SK-MEL-5 (cell line): ENCODE data around the gene ARL5C. TPM values are rescaled to one million over a fixed set of nuclear protein-coding genes. Genes with fewer than 3 reads are reported as not detected.
"Not testable (repeated sequence)": the region's sequence is repeated elsewhere in the genome, so short reads cannot be mapped to it uniquely, and the experiment has no call there.

Experiments
- DNase-seq: peaks from one replicate; pipeline ENCODE4 v3.0.0-alpha.2; 2016; ENCODE audit warnings: low read depth, low spot score
- in situ Hi-C: cut with HindIII; loops from 2 replicates; pipeline ENCODE4 v1.10.0; 2016; ENCODE audit warnings: low sequenced_read_pairs, high pct_unique_total_duplicates, low pct_unique_long_range_greater_than_20kb
- total RNA-seq: library from RNA; depleted of rRNA; stranded (reverse); fragments of >200 nt; shearing (Covaris generic); gene quantifications from 2 replicates; pipeline ENCODE4 v1.2.3, GENCODE V29; 2014

Gene ARL5C
- total RNA-seq, 1 experiment from 2014 or later: not detected

GRCh38 chr17:39131616-39132015 is 34.3 kb downstream of the ARL5C start:
- in situ Hi-C loops: no loop called here
- no peak for DNase-seq

DNA sequence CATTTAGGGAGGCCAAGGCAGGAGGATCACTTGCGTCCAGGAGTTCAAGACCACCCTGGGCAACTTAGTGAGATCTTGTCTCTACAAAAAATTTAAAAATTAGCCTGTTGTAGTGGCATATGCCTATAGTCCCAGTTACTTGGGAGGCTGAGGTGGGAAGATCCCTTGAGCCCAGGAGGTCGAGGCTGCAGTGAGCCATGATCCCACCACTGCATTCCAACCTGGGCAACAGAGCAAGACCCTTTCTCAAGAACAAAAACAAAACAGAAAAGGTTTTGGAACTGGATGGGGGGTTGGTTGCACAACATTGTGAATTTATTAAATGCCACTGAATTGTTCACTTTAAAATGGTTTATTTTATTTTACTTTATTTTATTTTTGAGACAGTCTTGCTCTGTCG is 35.8 kb downstream of the ARL5C start:
- in situ Hi-C loops: no loop called here
- no peak for DNase-seq

DNA sequence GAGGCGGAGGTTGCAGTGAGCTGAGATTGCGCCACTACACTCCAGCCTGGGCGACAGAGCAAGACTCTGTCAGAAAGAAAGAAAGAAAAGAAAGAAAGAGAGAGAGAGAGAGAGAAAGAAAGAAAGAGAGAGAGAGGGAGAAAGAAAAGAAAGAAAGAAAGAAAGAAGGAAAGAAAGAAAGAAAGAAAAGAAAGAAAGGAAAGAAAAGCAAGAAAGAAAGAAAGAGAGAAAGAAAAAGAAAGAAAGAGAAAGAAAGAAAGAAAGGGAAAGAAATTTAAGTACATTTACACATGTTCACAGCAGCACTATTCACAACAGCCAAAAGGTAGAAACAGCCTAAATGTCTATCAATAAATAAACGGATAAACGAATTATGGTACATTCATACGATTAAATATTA is 36.4 kb downstream of the ARL5C start:
- DNase-seq, in situ Hi-C loops: not testable (repeated sequence)

DNA sequence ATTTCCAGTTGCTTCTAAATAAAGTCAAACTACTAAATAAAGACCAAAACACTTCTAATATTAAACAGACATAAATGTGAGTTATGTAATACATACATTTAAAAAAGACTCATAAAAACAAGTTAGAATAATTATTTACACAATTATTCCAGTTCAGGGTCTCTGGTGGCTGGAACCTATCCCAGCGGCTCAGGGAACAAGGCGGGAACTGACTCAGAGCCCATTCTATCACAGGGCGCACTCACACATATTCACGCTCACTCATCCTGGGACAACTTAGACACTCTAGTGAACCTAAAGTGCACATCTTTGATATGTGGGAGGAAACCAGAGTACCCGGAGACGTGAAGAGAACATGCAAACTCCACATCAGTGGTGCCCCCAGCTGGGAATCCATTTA is 39.5 kb downstream of the ARL5C start:
- in situ Hi-C loops: no loop called here
- no peak for DNase-seq

DNA sequence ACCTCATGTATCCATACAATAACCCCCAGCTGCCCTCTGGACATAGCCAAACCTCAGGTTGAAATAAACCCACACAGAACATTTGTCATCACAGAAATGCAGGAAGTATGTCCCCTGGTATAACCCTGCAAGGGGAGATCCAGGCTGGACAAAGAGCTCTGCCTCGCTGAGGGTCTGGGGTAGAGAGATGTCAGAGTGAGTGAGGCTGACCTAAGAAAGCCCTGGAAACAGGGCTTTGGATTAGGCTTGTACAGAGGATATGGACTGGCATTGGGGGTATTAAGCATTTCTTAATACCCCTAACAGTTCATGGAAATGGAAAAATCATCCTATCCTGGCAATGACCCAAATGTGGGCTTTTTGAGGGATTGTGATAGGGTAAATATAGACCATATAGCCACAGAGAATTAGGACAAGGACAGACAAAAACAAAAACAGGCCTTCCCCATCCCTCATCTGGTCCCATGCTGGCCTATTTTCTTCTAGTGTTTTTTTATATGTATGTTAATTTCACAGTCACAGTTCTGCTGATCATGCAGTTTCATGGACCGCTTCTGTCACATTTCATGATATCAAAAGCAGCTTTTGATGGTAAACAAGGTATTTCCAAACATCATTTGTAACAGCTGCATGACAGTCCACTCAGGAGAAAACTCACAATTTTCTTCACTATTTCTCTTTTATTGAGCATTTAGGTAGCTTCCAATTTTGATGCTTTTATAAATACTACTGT is 40.7 kb downstream of the ARL5C start:
- DNase-seq: no peak
- in situ Hi-C loops: no loop called here

DNA sequence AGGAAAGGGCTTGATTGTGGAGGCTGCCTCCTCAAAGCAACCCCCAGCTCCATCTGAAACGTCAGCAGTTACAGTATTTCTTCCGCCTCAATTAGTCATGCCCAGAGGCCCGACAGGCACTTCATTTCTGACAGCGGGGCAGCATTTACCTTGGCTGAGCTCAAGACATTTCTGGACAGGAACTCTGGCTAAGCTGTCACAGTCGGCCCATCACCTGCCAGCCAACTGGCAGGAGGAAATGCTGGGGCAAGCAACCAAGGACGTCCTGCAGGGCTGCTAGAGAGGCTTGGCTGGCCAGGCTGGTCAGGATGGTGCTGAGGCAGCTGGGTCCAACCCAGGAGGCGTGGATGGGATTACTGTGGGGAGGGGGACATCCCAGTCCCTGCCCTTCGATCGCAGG is 42.3 kb downstream of the ARL5C start:
- DNase-seq: no peak
- in situ Hi-C loops: no loop called here

DNA sequence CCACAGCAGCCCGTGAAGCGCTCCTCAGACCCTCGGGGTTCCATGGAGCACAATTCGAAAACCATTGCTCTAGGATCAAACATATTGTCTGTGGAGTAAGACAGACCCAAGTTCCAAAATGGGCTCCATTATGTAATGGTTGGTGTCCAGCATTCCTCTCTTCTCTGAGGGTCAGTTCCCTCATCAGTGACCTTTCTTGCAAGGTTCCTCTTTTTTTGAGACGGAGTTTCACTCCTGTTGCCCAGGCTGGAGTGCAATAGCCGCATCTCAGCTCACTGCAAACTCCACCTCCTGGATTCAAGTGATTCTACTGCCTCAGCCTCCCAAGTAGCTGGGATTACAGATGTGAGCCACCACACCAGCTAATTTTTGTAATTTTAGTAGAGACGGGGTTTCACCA is 43.0 kb downstream of the ARL5C start:
- no peak for DNase-seq
- in situ Hi-C loops: no loop called here

DNA sequence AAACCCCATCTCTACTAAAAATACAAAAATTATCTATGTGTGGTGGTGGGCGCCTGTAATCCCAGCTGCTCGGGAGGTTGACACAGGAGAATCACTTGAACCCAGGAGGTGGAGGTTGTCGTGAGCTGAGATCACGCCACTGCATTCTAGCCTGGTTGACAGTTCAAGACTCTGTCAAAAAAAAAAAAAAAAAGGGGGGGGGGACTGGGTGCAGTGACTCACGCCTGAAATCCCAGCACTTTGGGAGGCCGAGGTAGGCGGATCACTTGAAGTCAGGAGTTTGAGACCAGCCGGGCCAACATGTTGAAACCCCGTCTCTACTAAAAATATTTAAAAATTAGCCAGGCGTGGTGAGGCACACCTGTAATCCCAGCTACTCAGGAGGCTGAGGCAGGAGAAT is 44.0 kb downstream of the ARL5C start:
- DNase-seq, in situ Hi-C loops: not testable (repeated sequence)

DNA sequence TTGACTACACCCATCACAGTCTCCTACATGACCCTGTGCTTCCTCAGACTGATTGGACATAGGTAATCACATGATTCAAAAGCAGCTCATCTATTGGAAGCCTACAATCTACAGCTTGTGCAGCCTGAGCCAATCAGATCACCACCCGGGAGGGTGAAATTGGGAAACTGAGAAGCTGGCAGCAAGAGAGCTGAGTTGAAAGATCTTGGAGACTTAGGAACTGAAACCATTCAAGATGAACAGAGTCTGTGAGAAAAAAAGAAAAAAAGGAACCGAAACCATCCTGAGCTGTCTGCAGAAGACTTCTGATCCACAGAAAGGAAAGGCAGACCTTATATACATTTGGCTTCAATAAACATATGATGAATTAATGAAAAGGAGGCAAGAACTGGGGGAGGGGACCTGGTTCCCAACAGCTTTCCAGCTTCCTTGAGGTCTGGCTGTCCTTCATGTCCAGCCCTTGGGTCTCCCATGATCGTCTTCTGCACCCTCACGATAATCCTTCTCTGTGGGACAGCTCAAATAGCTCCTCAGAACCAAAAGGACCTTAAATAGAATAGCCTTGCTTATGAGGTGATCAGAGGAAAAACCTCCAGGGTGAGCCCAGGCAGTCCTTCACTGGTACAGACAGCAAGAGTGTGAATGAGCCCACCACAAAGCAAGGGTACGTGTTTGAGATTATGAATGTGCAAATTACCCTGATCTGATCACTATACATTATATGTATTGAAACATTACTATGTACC is 47.1 kb downstream of the ARL5C start:
- in situ Hi-C loops: no loop called here
- no peak for DNase-seq

DNA sequence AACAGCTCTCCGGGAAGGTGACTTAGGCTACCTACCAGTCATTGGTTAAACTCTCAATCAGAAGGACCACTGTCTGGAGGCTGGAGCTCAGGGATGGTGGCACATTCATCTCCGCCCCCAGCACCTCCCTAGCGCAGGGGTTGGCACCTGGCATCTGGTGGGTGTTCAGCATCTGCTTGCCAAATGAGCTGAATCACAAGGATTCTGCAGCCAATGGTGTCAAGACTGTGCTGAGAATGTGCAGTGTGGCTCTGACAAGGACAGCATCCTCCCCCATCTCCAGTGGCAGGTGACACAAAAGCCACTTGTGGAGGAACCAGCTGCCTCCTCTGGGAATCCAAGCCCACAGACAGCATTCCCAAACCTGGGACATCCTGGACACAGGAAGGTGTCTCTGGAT is 49.7 kb downstream of the ARL5C start:
- in situ Hi-C loops: no loop called here
- no peak for DNase-seq

DNA sequence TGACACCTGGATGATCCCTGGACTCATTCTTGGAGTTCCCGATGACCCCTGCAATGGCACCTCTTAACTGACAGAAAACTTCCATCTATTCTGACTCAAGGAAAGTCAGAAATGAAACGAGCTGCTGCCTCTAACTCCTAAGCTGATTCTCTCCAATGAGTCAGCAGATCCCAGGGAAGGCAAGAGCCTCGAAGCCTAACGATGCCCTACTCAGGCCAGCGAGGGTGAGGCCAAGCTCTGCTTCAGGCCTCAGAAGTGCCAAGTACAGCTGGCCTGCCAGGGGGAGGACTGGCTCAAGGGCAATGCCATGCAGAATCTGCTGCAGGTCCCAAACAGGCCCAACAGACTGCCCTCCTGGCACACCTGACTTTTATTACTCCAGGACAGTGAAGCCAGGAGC is 50.8 kb downstream of the ARL5C start:
- in situ Hi-C loops: no loop called here
- no peak for DNase-seq

DNA sequence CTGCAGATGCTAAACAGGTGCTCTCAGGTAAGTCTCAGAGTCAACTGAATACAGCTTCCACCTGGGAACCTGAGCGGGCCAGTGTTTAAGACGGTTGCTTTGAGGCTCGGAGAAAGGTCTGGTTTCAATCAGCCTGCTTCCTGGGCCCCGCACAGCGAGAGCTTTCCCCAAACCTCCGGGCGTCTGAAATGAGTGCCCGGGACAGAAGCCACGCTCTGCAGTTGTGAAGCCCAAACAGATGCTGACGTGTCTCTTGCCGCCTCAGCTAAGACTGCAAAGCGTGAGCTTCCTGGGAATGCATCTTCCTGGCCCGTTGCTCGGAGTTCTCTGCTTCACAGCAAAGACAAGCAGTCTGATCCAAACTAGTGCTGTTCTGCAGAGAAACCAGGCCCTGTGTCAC is 51.2 kb downstream of the ARL5C start:
- DNase-seq: no peak
- in situ Hi-C loops: no loop called here

- in situ Hi-C loops: no loop called here
- no peak for DNase-seq
These were observed 52.1 kb downstream of the ARL5C start for GRCh38 chr17:39113871-39114270.

- no peak for DNase-seq
- in situ Hi-C loops: no loop called here
These were observed 55.4 kb downstream of the ARL5C start for GRCh38 chr17:39110435-39111136.

DNA sequence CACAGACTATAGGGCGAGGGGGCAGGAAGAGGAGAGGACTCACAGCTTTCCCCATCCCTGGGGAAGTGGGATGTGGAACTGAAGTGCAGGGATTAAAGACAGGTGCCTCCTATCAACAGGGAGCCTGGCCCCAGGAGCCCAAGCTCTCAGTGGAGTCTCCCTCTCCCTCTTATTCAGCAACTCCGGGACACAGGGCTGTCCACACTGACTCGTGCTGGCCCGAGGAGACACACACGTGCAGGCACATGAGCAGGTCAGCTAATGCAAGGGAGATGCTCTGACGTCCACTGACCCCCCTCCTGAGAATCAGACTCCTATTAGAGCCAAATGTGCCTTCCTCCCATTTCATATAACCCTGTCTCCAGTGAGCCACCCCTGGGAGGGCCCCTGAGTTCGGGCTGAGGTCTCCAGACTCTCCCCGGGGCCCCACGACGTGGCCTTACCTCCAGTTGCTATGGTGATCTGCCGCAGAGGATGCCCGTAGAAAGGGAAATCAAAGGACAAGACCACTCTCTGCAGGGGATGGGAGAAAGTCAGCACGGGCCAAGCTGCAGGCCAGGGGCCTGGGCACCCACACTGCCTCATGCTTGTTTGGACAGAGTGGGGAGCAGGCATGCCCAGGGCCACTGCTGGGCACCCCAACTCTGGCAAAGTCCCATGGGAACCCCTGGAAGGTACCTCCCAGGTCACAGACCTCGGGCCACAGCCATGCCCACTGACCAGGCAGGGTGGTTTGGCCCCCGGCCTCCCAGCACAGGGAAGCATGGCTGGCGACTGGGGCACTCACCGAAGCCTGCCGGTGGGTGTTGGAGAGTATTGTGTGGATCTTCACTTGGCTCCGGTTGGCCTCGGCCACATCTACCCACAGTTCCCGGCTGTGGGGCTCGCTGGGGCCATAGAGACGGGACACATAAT is 57.2 kb downstream of the ARL5C start:
- in situ Hi-C loops: no loop called here
- no peak for DNase-seq

- peak; percentile 25 for DNase-seq
- in situ Hi-C loops: no loop called here
These were observed 58.0 kb downstream of the ARL5C start for GRCh38 chr17:39107973-39108372.

- no peak for DNase-seq
- in situ Hi-C loops: no loop called here
These were observed 58.8 kb downstream of the ARL5C start for GRCh38 chr17:39107155-39107554.
